GM12874 (cell line): ENCODE measurements around the gene RUFY1.

ENCODE experiments used
- CTCF ChIP-seq: IDR thresholded peaks from 2 replicates; pipeline ENCODE4 v1.5.1; 2011; ENCODE audit warnings: low read depth, mild to moderate bottlenecking, control low read depth, low read length, moderate library complexity; ENCODE audit not compliant: insufficient read depth

Gene RUFY1

DNA sequence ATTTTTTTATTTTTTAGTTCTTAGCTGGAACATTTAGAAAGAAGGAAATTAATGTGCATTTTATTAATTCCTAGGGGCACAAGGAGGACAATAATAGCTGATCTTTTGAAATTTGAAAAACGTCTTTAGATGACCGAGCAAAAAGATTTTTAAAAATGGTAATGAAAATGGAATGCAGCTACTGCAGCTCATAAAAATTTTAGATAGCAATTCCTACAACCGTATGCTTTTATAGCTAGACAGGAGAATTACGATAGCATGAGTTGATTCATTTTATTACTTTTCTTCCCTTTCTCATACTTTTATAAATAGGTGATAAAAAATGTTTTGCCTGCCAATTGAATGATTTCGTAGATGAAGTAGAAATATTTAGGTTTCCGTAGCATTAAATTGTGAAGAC lies 13.7 kb upstream of the RUFY1 start:
- no peak for TF ChIP-seq CTCF

GRCh38 chr5:179542170-179542569 lies 8.2 kb upstream of the RUFY1 start:
- TF ChIP-seq CTCF = no peak

DNA sequence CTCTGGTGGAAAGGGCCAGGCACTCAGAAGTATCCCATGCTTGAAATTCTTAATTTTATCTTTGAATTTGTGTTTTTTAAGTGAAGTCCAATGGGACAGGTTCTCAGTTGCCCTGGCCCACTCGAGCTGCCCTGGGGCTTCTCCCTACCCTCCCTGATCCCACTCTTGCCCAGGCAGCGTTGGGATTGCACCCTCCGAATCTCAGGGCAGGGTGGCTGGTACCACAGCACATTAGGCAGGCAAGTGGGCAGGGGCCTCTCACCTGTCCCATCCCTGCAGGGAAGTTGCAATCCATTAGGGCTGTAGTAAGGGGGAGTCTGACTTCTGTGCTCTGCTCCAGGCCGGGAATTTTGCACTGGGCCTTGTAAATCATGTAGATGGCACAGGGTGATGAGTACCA lies 2.7 kb downstream of the RUFY1 start:
- no peak for TF ChIP-seq CTCF

DNA sequence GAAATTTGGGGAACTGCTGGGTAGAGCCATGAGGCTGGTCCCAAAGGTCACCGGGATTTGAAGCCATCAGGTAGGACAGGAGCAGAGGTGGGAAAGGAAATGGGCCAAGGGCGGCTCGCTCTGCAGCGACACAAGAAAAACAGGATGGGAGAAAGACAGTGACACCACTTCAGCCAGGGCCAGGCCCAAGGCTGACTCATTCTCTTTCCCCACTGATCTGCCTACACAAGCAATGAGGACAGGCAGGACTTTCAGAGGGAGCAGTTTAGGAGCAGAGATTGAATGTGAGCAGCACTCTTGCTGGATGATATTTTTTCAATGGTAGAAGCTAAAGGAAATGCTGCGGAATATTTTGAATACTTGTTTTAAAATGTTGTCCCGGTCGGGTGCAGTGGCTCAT lies 3.5 kb downstream of the RUFY1 start:
- no peak for TF ChIP-seq CTCF

DNA sequence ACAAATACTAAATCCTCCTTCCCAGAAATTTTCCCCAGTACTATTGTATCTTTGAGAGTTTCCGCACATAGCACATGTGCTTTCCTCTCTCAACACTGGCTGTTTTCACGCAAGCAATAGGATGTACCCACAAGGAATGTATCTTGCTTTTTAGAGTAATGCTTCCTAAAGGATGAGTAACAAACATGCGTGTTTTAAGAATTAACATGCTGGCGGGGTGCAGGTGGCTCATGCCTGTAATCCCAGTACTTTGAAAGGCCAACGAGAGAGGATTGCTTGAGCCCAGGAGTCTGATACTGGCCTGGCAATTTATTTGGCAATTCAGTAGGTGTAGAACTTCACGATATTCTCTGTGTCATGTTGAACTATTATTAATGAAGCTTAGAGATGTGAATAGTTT lies 4.6 kb downstream of the RUFY1 start:
- no peak for TF ChIP-seq CTCF

DNA sequence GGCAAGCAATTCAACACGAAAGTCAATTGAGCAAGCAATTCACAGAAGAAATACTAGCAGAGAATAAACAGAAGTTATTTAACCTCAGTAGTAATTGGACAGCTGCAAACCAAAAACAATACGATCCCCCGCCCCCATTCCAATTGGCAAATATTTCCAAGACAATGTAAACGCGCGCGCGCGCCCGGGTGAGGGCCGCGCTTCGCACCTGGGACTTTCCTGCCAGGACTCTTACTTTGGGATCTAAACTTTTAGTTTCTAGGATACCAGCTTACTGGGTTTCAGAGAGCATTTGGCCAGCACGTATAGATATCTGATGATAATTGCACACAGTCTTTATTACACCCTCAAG lies 8.6 kb downstream of the RUFY1 start:
- TF ChIP-seq CTCF = no peak

DNA sequence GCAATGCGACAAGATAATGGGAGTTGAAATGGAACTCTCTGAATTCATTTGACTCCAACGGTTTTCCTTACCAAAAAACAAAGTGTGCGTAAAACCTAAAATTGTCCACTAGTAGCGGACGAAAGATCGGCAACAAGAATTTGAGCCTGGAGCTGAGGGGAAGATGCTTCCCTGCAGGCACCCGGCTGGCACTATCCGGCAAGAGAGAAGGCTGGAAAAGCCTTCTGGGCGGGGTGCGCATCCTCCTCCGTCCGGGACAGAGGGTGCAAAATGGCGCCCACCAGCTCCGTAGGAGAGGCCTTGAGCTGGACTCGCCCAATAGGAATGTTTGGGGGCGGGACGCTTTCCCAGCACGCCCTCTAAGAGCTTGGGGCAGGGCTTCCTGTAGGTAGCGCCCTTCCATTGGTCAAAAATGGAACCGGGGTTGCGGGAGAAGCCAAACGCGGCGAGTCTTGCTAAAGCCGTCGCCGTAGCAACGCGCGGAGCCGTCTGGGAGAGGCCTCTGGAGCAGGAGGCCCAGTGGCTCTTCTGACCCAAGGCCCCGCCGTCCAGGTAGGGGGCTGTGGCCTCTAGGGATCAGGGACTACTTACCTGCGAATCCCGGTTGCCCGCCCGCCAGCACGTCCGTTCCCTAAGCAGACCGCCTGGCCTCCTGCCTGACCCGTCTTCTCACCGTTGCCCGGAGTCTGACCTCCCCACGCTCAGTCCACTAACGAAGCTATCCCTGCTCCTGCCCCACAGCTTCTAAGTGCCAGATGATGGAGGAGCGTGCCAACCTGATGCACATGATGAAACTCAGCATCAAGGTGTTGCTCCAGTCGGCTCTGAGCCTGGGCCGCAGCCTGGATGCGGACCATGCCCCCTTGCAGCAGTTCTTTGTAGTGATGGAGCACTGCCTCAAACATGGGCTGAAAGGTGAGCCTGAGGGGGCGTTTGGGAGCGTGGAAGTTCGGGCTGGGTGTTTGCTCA lies 9.2 kb downstream of the RUFY1 start:
- no peak for TF ChIP-seq CTCF

GRCh38 chr5:179564526-179564925 lies 14.2 kb downstream of the RUFY1 start:
- TF ChIP-seq CTCF = no peak
